ENCODE results near the gene MGARP.
"Not testable (repeated sequence)": the region's sequence is repeated elsewhere in the genome, so short reads cannot be mapped to it uniquely, and the experiment has no call there.

The MGARP gene

GRCh38 chr4:139295206-139295941 is 15.3 kb upstream of the MGARP start:
- peak; percentile 70 for DNase-seq

DNA sequence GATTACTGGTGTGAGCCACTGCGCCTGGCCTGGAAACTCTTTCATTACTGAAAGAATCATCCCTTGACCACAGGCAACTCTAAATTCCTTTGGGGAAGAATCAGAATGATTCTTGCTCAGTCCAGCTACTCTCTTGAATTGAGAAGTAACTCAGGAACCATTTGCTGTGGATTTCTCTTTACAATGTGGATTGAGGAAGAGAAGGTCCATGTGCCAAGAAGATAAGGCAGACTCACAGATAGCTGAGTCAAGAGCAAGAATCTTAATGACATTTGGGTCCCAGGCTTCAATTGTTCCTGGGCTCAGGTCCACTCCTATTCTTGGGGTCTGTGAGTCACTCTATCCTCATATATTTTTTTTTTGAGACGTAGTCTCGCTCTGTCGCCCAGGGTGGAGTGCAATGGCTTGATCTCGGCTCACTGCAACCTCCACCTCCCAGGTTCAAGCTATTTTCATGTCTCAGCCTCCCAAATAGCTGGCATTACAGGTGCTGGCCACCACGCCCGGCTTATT is 6.2 kb upstream of the MGARP start:
- no peak for DNase-seq

DNA sequence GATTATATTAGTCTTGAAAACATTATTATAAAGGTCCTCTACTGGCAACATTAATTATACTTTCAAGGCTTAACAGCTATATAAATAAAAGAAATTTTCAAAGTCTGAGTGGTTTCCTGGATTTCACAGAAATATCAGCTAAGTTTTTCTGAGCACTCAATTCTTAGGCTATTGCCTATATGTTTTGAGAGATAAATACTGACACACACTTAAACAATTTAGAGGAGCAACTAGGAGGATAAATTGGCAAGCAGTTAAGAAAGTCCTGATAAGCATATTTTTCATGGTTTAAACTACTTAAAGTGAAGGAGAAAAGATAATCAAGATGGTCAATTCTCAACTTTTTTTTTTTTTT is 2.7 kb upstream of the MGARP start:
- DNase-seq: no peak

DNA sequence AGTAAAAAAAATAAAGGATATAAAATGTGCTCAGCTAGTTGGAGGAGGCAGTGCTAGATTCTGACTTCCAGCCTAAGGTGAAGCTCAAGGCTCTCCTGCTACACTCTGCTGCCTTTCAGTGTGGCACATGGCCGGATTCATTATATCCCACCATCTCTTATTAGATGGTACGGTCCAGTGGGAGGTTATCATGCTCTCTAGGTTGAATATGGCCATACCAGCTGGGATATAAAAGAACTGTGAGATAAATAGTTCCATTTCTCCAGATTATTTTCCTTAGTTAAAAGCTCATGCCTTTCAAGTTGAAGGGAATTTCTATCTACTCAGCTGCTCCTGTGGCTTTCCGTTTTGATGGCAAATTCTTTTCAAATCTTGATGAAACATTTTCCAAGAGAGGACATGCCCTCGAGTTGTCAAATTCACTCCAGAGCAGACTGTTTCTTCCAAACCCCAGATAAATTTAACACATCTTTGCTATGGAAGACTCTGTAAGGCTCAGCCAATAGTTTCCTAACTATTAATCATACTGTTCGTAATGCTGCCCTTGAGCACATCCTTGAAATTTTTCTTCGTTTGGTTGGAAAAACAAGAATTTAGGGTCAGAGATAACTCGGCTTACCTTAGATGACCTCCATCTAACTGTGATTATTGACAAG is 2.2 kb upstream of the MGARP start:
- DNase-seq: no peak

- no peak for DNase-seq
Measured at GRCh38 chr4:139278912-139279759, 889 bp downstream of the MGARP start.

DNA sequence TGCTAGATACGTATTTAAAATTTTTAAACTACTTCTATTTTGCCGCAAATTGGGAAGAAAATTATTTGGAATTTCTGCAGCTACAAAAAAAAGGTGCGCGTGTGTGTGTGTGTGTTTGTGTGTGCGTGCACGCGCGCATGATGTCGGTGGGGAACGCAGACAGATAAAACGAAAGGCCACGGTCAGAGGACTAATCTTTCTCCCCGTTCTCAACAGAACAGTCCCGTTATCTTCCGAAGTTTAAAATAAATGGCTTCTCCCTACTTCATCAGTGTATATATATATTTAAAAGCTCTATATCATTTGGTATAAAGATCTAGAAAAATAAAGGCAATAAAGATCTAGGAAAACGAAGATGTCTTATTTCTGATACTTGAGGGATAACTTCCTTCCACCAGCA is 1.5 kb downstream of the MGARP start:
- DNase-seq: no peak

DNA sequence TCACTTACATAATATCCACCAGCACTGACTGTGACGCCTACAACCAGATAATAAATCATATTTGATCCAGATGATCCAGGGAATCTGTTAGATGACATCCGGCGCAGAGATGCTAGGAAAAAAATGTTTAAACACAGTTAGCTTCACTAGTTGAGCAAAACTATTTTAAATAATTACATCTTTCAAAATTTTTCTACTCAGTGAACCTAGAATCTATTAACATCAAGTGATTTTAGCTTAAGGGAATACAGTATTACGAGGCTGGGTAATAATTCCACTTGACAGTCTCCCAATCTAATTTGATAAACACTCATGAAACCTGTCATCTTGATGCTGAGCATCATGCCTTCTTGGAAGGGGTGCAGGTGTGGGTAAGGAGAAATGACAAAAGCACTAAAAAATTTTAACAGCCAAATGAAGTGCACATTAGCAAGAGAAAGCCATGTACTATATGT is 4.7 kb downstream of the MGARP start:
- DNase-seq: no peak

DNA sequence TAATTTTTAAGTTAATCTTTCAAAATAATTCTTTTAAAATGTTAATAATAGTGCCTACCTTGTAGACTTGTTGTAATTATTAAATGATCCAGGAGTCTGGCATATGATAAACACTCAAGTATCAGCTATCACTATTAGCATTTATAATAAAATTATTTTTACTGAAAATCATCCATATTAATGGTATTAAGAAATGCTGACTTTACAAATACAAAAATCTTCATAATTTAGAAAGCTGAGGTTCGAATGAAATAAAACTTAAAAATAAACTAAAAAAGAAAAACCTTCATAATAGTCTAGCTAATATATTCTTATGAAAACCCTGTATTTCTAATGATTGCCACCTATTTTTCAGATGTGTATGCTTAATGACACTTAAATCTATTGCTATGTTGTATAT is 5.2 kb downstream of the MGARP start:
- no peak for DNase-seq

DNA sequence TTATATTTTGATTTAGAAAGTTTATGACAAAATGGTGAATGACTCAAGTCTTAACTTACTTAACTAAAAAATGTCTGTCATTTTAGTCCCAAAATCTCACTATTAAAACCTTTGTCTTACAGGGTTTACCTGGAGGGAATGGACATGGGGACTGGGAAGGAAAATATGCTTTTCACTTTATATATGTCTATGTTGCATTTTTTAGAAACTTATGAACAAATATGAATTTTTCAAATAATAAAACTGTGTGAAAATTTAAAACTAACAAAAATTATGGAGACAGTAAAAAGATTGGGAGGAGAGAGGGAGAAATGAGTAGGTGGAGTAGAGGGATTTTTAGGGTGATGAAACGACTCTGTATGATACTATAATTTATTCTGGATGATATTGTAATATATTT is 6.2 kb downstream of the MGARP start:
- no peak for DNase-seq

DNA sequence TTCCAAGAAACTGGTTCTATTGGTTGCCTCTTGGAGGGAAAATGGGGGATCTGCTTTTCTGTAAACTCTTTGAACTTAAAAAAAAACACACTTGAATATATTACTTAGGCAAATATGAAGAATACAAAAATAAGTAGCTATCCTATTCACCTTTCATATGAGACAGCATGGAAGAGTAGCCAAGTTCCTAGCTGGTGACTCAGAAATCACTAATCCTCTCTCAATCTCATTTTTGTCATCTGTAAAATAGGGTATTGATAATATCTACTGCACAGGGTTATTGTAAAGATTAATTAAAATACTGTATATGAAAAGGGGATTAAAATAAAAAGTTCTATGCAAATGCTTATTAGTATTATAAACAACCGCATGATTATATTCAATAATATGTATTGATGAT is 12.7 kb downstream of the MGARP start:
- DNase-seq: no peak

DNA sequence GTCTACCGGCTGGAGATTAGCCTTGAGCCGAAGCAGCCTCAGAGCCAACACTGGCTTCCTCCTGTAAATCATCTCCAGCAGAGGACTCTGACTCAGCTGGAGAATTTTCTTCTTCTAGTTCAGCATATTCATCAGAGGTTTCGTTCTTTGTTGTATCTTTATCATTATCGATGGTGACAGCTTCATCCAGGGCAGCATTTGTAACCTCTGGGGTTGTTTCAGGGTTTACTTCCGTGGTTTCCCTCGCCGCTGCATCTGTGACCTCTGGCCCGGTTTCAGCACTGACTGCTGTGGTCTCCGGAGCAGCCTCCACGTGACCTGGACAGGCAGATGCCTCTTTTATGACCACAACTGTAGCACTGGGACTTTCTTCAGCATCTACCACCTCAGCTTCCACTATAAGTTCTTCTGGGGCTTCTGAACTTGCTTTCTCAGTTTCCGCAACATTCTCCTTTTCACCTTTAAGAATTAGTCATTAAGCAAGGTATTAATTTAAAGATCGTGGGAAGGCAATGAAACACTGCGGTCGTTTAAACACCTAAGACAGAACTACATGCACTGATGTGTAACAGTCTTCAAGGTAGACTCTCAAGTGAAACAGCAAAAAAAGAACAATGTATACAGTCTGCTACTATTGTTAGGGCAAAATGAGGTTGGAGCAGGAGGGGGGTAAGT is 13.3 kb downstream of the MGARP start:
- no peak for DNase-seq

DNA sequence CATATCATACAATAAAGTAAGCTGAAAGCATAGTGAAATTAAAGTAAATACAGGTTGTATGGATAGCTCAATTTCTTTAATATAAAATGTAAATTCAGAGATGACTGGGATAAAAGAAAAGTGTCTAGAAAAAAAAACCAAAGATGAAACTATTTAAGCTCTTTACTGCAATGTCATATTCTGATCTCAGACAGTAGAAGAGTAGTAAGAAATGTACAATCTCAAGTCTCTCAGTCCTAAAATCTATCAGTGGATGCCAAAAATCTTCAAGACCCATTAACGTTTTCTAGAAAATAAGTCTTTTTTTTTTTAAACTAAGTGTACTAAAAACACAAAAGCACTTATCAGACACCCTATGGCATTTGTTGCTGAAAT is 13.8 kb downstream of the MGARP start:
- DNase-seq: no peak

DNA sequence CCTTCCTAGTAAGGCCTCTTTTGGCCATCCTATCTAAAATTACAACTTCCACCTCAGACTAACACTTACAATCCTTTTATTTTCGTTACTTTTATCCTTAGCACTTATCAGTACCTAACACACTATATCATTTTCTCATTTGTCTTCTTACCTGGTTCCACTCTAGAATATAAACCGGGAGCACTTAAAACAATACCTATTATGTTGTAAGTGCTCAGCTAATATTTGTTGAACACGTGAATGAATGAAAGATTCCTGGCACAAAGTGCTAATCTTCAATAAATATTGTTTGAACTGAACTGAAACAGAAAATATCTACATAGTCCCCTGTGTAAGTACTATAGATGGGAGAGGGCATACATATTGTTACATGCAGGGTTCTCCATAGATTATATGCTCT is 14.4 kb downstream of the MGARP start:
- DNase-seq: no peak

DNA sequence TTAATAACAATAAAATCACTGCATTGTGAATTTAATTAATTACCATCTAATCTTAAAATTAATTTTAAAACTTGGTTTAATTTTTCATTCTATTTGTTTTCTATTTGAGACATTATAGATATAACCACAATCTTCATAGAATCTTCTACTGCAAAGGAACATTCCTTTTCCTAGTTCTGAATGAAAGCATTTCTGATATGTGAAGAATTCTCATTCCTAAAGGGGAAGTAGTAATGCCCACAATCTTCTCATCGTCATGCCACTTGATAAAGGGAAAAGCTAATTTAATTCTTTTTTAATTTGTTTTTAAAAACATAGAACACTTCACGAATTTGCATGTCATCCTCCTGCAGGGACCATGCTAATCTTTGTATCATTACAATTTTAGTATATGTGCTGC is 23.7 kb downstream of the MGARP start:
- DNase-seq: no peak

GRCh38 chr4:139255581-139255980 is 24.4 kb downstream of the MGARP start:
- not testable (repeated sequence) for DNase-seq

DNA sequence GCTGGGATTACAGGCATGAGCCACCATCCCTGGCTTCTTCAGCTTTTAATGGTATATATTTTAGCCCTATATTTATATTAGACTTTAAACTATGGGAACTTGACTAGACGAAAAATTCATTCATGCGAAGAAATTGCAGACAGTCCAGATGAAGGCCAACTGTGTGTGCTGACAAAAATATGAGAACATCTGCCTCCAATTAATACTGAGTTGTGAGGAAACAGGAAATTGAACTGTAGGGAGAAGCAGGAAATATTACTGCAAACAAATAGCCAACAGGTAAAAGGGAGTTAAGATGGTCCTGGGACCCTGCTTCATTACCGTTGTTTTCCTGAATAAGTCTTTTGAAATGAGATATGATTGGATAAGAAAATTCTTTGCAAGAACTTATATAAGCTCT is 26.3 kb downstream of the MGARP start:
- no peak for DNase-seq

- no peak for DNase-seq
Measured at GRCh38 chr4:139253046-139253445, 27.0 kb downstream of the MGARP start.

DNA sequence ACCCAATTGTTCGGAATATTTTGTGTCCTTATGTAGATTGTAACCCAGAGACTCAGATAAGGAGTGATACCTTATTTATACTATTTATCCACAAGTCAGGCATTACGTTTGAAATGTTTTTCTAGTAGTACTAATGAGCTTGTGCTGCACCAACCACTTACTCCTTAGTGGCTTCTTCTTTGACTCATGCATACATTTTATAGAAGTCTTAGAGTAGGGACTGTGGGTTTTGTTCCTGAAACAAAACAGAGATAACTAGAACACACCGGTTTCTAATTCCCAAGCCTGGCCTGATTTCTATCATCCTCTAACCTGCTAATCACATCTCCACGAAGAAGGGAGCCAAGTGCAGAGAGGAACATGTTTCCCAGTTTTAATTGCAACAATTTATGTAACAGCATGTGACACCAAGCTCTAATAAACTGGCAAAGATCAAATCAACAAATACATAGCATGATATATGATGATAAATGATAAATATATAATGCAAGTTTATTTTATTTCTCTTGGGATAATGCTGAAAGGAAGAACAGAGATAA is 32.3 kb downstream of the MGARP start:
- DNase-seq: no peak

GRCh38 chr4:139247241-139247640 is 32.8 kb downstream of the MGARP start:
- no peak for DNase-seq

DNA sequence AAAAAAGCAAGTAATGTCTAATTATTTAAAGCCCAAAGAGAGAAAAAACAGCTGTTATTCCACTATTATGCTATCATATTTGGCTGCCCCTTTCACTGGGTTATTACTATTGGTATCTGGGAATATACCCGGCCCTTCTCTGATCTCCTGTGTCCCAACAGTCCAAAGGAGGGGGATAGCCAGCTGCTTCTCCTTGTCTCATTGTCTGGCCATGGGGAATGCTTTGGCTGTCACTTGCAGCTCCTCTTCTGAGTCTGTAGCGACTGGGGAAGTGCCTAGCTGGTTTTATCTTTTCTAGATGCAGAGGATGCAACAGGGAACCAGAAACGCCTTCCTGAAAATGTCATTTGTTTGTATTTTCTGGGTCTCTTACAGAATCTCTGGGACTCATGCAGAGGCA is 33.9 kb downstream of the MGARP start:
- DNase-seq: no peak

- DNase-seq: no peak
Measured at GRCh38 chr4:139245590-139245989, 34.4 kb downstream of the MGARP start.

DNA sequence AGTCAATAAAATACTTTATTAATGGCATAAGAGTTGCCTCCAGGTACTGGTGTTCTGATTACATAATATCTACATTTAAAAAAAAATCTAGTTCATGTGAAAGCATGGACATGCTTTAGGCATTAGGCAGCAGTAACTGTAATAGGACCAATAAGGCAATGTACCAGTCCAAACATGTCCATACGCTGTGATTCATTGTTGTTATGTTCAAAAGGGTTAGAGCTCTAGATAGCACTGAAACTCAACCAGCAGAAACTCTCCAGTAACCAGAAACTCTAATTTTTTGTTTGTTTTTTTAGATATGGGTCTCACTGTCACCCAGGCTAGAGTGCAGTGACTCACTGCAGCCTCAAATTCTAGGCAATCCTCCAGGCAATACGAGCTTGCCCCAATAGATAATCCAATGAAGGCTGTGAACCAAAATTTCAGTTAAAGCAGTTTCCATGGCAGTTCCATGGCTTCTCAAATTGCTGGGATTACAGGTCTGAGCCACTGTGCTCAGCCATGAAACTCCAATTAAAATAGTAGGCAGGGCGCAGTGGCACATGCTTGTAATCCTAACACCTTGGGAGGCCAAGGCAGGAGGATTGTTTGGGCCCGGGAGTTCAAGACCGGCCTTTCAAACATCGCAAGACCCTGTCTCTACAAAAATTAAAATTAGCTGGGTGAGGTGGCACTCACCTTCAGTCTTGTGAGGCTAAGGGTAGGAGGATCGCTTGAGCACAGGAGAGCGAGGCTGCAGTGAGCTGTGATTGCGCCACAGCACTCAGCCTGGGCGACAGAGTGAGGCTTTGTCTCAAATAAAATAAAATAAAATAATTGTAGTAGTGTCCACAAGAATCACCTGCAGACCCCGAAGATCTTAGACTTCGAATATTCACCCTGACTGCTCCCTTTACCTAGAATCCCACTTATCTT is 36.3 kb downstream of the MGARP start:
- DNase-seq: peak; percentile 43
